MV-4-11 (cell line): ENCODE results near the gene TTC38.
"Not testable (repeated sequence)": the region's sequence is repeated elsewhere in the genome, so short reads cannot be mapped to it uniquely, and the experiment has no call there.

ENCODE experiments used
- DNase-seq: peaks from one replicate; lab custom pipeline; 2025; lab: John Stamatoyannopoulos, UW

Gene TTC38

DNA sequence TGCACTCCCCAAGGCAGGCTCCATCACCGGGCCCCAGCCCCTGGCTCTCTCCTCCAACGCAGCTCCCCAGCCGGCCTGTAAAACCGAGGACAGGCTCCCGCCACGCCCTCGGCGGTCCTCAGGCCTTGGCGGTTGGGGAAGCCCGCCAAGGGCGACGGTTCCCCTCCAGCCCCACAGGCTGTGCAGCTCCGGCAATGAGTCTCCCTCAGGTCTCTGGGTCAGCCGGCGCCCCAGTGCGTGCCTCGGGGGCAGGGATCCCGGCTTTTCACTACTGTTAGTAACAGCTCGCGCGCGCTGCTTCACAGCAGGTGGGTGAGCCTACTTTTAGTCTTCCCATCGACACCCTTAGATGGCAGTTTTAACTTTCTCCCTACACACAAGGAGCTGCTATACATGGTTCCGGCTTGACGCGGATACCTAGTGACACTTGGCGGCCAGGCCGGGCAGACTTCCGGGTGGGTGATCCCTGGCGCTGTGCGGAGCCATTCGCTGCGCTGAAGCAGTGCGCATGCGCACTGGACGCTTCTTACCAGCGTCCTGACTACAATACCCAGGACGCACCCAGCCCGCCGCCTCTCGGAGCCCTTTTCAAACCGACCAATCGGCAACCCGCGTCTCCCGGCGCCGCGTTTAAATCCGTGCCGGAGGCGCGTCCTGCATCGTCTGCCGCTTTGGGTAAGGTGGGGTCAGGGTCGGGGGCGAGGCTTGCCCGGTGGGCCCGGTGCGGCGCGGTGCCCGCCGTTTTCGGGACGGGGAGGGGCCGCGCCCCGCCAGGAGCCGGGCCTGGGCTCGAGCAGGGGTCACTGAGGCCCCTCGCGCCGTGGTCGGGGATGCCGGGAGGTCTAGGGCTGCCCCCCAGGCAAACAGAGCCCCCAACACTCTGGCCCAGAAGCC is 28.7 kb downstream of the TTC38 start, which contains the start of gene GTSE1:
GTSE1 (plus strand) TSS at position 614 of the 894 bp plus-strand sequence. CDS start 531 bp downstream, outside the sequence.
- DNase-seq, result peak; percentile 98

DNA sequence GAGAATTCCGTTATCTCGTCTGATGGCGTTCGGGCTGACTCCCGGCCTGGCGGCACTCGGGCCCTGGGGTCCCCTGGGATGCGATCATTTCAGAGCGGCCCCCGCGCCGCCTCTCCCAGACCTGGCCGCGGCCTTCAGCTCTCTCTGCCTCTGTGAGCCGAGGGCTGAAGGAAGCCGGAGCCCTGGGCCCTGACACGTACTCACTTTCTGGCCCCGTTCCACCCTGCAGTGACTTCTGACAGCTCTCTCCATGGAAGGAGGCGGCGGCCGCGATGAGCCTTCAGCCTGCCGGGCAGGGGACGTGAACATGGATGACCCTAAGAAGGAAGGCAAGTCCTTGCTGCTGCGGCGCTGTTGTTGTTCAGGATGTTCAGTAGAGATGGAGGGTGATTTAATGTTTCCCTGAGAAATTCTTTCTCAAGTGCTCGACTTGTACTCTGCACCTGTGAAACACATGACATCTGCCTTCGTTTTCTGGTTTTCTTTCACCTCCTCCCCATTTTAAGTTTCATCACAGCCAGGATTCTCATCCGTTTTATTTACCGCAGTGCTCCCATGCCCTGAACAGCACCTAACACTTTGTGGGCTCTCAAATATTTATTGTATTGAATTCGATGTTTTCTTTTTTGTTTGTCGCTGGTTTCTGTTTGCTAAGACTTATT is 29.5 kb downstream of the TTC38 start:
- DNase-seq, result no peak

DNA sequence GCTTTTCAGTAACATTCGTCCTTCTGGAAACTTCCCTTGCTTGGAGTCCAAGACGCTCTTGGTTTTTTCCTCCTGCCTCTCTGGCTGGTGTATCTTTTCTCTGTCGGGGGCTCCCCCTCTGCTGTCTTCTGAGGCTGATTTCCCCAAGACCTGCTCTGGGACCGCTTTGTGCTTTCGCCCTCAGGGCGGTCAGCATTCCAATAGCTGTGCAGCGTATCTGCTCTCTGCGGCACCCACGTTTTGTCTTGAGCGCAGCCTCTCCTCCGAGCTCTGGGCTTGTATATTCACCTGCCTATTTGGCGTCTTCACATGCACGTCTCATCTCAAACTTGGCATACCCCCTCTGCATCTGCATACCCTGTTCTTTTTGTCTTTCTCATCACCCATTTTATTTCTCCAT is 31.3 kb downstream of the TTC38 start:
- DNase-seq, result no peak

DNA sequence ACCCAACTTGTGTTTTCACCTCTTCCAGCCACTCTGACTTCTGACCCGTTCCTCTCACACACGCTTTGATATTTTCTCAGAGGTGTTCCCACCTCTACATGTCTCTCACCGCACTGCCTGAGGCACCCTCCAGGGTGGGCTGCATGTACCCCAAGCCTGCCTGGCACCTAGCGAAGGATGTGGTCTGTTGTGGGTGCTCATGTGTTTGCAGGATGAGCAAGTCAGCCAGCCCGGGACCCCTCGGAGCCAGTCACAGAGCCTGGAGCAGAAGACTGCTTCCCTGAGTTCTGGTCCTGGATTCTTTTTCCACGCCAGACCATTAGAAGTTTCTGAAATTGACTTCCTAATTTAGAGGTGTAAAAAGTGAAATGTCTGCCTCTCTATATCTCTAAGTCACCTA is 32.7 kb downstream of the TTC38 start:
- DNase-seq, result no peak

DNA sequence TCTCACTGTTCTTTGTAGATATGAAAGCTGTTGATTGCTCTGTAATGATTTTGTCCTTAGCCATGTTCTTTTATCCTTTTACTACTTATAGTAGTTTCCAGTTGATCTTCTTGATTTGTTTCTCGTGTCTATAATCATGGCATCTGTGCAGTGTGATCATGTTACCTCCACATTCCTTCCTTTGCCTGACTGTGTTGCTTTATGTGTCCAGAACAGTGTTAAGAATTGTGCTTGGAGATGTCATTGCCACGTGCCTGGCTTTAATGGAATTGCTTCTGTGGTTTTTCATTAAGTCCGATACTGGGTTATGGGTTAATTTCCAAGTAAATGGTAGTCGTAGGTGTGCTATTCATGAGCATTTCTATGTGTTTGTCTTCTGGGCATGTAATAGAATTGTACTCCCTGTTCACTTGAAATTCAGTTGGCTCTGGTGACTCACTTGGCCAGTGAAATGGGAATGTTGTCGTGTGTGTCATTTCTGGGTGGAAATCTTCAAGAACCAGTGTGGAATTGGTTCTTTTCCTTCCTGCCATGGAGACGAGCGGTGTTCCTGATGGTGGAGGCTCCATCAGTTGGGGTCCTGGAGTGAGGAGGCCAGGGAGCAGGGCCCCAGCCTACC is 35.6 kb downstream of the TTC38 start:
- DNase-seq, result no peak

DNA sequence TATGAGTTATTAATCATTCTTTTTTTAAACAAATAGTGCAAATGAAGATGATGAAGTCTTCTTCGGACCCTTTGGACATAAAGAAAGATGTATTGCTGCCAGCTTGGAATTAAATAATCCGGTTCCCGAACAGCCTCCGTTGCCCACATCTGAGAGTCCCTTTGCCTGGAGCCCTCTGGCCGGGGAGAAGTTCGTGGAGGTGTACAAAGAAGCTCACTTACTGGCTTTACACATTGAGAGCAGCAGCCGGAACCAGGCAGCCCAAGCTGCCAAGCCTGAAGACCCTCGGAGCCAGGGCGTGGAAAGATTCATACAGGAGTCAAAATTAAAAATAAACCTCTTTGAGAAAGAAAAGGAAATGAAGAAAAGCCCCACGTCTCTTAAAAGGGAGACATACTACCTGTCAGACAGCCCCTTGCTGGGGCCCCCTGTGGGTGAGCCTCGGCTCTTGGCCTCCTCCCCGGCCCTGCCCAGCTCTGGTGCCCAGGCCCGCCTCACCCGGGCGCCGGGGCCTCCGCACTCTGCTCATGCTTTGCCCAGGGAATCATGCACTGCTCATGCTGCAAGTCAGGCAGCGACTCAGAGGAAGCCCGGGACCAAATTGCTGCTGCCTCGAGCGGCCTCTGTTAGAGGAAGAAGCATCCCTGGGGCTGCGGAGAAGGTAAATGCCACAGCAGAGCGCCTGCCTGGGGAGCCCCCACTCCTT is 40.6 kb downstream of the TTC38 start:
- no peak for DNase-seq

DNA sequence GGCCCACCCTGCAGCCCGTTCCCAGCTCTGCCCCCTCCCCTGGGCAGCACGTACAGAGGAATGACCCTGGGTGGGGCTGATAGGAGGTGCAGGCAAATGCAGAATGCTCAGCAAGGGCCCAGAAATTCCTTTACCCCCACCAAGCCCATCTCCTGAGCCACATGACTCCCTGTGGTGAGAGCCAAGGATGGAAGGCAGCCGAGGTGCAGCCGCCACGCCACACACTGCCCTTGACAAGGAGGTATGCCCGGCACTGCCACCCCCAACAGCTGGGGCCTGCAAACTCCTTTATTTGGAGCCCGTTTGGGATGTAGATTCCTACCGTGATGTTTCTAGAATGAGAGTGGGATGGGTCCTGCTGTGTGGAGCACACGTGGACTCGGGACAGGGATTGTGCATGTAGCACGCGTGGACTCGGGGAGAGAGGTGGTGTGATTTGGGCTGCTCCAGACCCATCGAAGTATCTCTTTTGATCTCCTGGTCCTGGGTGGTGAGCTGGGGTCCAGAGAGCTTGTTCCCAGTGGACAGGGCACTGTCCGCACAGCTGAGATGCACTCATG is 41.8 kb downstream of the TTC38 start:
- DNase-seq, result no peak

DNA sequence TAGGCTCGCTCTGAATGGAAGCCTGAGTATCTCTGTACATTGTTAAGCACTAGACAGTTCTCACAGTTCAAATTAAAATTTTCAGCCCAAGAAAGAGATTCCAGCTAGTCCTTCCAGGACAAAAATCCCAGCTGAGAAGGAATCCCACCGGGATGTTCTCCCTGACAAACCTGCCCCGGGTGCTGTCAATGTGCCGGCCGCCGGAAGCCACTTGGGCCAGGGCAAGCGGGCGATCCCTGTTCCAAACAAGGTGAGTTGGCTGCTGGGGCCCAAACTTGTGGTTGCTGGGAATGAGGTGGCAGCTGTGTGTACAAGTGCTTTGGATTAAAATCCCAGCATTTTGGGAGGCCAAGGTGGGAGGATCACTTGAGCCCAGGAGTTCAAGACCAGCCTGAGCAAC is 44.2 kb downstream of the TTC38 start:
- no peak for DNase-seq

DNA sequence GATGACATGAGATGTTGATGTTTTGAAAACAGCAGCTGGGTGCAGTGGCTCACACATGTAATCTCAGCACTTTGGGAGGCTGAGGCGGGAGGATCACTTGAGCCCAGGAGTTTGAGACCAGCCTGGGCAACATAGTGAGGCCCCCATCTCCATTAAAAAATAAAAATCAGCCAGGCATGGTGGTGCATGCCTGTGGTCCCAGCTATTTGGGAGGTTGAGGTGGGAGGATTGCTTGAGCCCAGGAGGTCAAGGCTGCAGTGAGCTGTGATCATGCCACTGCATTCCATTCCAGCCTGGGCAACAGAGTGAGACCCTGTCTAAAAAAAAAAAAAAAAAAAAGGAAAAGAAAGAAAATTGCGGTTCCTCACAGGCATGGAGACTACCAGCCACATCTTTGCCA is 45.0 kb downstream of the TTC38 start:
- not testable (repeated sequence) for DNase-seq

DNA sequence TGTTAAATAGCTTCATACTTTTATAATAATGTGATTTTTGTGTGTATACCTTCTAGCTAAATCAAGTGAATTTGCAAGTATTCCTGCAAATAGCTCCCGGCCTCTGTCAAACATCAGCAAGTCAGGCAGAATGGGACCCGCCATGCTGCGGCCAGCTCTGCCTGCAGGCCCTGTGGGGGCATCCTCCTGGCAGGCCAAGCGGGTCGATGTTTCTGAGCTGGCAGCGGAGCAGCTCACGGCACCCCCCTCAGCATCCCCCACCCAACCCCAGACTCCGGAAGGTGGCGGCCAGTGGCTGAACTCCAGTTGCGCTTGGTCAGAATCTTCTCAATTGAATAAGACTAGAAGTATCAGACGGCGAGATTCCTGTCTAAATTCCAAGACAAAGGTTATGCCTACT is 48.2 kb downstream of the TTC38 start:
- DNase-seq, result no peak

DNA sequence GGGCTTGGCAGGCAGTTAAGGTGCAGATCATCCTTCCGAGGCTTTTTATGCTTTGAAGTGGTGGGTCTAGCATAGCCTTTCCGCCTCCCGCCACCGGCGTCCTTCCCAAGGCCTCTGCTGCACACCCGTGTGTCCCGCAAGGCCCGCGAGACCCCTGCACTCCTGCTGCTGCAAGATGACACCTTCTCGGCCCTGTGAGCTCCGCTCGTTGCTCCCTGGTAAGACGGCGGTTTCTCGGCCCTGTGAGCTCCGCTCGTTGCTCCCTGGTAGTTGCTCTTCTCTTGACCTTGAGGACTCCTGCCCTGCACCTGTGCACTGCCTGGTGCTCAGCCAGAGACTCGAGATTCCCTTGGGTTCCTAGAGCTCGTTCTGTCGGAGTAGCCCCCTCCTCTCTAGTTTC is 49.8 kb downstream of the TTC38 start:
- DNase-seq, result no peak

DNA sequence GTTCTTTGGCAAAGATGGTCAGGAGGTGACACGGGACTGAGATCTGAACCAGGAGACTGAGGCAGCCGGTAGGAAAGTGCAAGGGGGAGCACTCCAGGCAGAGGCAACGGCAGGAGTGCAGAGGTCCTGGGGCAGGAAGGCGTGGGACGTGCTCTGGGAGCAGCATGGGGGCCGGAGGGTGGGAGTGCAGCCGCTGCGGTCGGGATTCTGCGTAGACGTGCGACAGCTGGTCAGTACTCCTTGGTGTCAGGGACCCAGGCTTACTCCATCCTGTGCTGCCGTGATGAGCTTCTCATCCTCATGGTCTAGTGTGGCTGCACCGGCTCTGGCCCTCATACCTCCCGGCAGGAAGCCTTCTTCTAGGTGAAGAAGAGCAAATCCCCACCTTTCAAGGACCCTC is 50.8 kb downstream of the TTC38 start:
- DNase-seq, result no peak

DNA sequence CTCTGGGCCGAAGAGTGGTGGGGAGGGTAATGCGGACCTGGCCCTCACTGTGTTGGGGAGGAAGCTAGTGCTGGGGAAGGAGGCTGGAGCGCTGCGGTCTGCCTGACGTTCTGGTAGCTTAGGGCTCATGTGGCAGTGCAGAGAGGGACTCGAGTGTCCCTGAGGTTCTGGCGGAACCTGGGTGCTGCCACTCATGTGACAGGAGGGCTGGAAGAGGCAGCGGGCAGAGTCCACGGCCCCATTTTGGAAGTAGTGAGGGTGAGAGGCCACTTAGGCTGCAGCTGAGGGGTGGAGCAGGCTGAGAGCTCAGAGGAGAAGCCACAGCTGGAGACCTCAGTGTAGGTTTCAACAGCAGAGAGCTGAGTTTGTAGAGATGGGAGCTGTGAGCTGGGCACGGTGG is 51.5 kb downstream of the TTC38 start:
- DNase-seq, result no peak

DNA sequence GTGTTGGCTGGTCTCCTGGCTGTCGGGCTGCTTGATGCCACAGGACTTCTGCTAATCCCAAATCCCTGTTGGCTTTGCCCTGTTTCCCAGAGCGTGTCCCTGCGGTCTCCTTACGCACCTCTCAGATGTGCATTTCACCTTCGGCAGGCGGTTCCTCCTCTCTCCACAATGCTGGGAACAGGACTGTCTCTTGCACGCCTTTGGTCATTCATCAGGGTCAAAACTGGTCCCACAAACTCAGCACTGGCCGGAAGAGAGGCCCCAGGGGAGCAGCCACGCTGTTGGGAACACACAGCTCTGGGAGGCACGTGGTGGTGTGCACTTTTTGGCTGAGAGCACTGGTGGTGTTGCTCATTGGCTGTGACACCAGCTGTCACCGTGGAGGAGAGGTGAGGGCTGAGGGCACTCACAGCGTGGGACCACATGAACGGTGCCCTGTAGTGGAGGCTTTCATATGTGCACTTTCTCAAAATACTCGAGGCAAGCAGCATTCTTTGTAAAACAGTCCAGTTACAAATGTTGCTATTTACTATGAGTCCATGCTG is 52.4 kb downstream of the TTC38 start:
- DNase-seq, result no peak

DNA sequence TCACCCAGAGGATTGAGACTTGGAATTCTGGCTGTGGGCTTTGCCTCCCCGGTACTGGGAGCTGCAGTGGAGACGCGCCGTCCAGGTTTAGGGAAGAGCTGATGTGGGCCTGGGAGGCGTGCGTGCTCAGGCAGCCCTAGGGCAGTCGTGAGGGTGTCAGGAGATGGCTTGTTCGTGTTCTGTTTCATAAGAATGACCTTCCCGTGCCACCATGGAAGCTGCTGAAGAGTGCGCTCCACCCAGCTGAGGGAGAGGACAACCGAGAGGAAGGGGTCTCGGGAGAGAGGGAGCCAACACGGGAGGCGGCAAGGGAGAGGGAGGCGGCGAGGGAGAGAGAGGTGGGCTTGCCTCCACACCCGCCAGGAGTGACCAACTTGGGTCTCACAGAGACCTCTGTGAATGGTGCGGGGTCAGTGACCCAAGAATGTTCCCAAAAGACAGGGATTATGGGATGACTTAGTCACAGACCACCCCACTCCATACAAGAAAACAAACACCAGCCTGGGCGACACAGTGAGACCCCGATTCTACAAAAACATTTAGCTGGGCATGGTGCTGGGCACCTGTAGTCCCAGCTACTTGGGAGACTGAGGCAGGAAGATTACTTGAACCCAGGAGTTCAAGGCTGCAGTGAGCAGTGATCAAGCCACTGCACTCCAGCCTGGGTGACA is 53.0 kb downstream of the TTC38 start:
- DNase-seq, result no peak

DNA sequence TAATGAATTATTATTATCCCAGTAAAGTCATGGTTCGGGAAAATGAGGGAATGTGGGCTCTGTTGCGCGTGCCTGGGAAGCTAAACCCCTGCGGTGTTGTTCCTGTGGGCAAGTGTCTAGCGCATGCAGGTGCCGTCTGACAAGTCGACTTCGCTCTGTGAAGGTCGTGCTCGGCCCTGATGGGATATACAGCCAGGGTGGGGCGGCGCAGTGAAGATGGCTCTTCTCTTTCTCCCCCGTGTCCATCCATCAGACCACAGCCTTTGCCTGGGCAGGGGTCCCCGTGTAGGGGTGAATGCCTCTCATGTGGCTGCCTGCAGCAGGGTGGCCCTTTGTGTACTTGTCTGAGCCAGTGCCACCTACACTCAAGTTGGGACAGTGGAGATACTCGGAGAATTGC is 54.9 kb downstream of the TTC38 start:
- no peak for DNase-seq

DNA sequence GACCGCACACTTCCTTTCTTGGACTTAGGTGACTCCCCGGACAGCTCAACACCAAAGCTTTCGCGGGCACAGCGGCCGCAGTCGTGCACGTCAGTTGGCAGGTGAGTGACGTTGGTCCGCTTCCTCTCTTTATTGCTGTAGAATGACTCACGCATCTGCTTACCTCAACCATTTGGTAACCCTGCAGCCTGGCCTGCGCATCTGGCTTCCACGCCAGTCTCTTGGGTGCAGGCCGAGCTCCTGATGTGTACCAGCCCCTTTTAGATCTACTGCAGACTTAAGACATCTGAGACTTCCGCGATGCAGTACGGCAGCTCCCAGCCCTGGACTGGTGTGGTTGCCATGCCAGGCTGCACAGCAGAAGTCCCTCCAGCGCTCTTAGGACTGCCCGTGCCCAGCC is 55.4 kb downstream of the TTC38 start:
- no peak for DNase-seq

DNA sequence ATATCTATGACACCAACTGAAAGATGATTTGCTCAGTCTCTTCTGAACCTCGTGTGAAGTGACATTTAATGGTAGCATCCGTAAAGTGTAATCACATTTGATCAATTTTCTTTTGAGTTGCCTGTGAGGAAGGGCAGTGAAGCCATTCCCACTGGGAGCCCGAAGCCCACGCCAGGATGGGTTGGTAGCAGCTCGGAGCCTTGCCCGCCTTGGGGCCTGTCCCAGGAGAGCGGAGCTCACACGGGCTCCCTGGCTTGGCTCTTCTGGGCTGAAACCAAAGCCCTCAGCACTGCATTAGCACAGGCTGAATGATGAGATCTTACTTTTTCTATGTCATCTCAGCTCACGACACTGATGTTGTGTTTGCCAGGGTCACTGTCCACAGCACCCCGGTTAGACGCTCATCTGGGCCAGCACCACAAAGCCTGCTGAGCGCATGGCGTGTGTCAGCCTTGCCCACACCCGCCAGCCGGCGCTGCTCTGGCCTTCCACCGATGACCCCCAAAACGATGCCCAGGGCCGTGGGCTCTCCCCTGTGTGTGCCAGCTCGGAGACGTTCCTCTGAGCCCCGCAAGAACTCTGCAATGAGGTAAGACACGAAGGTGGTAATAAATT is 58.4 kb downstream of the TTC38 start:
- no peak for DNase-seq

DNA sequence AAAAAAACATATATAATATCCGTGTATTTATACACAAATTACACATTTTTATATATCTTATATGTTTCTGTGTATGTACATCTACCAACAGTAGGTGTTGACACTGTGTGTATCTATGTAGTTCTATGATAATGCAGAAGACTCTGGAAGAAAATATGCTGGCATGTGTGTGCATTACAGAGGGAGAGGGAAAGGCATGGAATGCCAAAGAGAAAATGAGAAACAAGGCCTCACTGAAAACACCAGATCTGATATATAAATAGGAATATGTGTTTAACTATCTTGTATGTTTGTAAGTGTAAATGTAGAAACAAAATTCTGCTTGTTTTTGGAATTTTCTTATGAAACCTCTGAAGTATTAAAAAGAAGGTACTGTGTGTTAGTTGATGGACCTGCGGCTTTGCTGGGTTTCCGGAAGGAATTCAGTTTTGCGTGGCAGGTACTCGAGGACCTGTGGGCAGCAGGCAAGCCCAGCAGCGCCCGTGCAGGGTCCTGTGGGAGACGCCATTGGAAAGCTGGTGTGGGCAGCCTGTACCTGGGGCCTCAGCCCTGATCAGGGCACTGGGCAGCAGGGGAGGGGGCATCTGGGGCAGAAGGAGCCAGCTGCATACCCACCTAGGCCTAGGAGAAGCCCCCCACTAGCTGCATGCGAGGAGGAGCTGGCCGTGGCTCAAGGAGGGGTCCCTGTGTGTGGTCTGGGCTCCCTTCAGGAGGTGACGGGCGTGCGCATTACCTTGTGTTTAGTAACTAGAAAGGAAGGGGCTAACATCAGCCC is 60.1 kb downstream of the TTC38 start:
- DNase-seq, result no peak

DNA sequence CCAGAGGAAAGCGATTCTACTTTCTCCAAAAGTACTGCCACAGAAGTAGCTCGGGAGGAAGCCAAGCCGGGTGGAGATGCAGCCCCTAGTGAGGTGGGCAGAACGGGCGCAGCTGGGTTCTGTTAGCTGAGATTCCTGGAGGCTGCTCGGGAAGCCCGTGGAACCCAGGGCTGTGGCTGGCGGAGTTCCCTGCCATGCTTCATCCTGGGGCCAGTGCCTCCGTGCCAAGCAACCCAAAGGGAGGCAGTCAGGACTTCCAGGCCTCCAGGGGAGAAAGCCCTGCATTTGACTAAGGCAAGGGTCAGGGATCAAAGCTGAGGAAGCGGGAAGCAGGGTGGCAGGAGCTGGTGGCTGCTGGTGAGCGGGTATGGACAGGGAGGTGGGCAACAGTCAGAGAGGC is 61.0 kb downstream of the TTC38 start:
- no peak for DNase-seq
